Umbilical cord (tissue), 2 donors: ENCODE measurements around the gene LRRC10. TPM values are rescaled to one million over a fixed set of nuclear protein-coding genes. Genes with fewer than 3 reads are reported as not detected.

Experiments
- DNase-seq: peaks from one replicate; pipeline ENCODE4 v3.0.0-alpha.2; 2015; ENCODE audit warnings: low spot score
- total RNA-seq: library from RNA; depleted of rRNA; stranded (reverse); fragments of >200 nt; gene quantifications from one replicate; pipeline ENCODE4 v1.2.3, GENCODE V29; 2014; ENCODE audit warnings: low replicate concordance; ENCODE audit not compliant: insufficient read depth

The LRRC10 gene, protein sequence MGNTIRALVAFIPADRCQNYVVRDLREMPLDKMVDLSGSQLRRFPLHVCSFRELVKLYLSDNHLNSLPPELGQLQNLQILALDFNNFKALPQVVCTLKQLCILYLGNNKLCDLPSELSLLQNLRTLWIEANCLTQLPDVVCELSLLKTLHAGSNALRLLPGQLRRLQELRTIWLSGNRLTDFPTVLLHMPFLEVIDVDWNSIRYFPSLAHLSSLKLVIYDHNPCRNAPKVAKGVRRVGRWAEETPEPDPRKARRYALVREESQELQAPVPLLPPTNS
- total RNA-seq = 0.24 TPM

DNA sequence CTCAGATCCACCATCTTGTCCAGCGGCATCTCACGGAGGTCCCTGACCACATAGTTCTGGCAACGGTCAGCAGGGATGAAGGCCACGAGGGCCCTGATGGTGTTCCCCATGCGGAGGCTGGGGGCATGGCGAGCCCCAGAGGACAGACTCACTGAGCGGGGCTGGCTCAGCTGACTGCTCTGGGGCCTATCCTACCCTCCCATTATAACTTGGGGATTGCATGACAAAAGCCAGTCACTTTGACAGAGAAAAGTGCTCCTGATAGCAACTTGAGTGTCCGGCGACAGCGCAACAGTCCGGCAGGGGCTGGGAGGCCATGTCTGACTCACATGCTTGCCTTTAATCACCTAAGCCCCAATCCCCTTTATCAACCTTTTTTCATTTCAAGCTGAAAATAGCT lies at the start of gene LRRC10:
LRRC10 (minus strand) TSS at position 179 of the 400 bp plus-strand sequence; CDS start at position 110, 69 bp downstream.
- no peak for DNase-seq

GRCh38 chr12:69660164-69660863 lies 49.6 kb upstream of the LRRC10 start:
- no peak for DNase-seq

GRCh38 chr12:69658203-69658602 lies 47.5 kb upstream of the LRRC10 start:
- DNase-seq = no peak

GRCh38 chr12:69657376-69658137 lies 46.9 kb upstream of the LRRC10 start:
- no peak for DNase-seq

DNA sequence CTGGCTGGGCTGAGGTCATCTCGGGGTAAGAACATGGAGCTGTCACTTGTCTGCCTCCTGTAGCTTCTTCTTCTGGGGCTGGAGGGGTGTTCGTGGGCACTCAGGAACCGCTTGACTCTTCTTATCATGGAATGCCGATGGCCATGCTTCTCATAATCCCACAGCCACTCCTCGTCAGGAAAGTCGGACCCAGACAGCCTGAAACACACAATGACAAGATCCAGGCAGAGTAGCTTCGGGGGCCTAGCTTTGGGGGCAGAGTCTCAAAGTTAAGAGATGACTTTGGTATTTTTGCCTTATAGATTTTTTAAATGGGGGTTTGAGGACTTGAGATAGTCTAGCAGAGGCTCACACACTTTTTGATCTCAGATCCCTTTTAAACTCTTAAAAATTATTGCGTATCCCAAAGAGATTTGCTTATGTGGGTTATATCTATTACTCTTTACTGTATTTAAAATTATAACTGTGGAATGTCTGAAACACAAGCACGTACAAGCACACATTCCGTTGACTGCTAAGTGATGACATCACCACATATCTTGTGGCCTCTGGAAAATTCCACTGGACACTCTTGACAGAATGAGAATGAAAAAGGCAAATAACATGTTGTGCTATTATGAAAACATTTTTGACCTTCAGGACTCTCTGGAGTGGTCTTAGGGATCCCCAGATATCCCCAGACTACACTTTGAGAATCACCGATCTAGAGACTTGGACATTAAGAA lies 45.1 kb upstream of the LRRC10 start:
- peak; percentile 95 for DNase-seq

DNA sequence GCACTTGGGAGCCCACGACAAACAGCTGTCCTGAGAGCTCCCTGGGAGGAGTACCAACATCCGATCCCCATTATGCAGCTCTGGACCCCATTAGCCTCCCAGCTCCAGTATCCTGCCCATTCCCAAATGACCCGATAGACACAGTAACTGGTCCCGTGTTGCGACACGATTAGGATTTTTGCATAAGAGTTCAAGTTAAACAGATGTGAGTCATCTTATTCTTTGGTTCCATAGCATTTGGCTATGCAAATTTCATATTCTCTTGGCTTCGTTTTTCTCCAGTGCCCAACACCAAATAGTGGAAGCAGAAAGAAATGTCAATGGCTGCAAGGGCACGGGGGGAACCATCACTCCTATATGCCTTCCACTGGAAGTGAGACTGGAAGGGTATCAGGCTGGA lies 43.0 kb upstream of the LRRC10 start:
- DNase-seq = no peak

GRCh38 chr12:69651922-69652321 lies 41.2 kb upstream of the LRRC10 start:
- no peak for DNase-seq

GRCh38 chr12:69649529-69649928 lies 38.8 kb upstream of the LRRC10 start:
- DNase-seq = no peak

DNA sequence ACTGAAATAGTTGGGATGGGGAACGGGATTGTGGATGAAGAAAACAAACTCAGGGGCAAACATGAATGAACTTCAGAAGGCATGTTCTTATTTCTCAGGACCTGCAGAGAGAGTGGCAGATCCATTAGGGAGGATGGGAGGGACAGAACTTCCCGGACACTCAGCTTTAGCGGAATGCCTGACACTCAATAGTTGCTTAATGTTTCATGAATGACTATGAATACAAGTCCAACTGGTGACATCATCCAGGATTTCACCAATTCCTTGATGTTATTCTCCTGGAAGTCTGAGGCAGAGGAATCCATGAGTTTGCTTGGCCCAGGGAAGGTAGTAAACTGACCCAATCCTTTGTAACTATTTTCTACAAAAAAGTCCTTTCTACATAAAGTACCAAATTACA lies 37.8 kb upstream of the LRRC10 start:
- no peak for DNase-seq

DNA sequence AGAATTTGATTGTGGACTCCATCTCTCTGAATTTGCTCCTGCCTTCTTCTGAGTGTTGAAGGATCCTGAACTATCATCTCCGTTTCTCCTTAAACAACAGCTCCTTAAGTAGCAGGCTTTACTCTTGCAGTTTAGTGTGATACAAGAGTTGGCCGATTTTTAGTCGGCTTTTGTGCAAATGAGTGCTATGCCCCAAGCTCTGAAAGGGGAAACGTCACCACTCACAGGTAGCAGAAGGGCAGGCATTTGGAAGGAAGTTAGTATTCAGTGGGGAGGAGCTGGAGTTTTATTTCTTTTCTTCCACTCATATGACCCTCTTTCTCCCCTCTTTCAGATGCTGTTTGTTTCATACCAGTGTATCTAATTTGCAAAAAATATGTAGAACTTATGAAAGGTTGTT lies 36.5 kb upstream of the LRRC10 start:
- DNase-seq = no peak

DNA sequence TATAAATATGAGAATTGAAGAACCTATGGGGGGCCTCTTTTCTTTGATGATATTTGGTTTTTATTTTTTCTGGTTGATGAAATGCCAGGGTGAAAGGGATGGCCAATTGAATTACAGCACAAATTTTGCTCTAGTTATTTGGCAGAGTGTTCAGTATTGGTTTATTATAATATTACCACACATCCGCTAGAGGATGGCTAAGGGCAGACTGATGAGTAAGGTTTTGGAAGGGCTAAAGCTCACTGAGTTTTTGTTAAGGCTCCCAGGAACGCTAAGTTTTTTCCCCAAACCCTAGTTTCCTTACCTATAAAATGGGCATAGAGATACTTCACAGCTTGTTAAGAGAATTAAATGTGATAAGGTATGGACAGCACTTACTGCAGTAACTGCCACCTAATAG lies 34.3 kb upstream of the LRRC10 start:
- no peak for DNase-seq

GRCh38 chr12:69644511-69644910 lies 33.8 kb upstream of the LRRC10 start:
- DNase-seq = no peak

DNA sequence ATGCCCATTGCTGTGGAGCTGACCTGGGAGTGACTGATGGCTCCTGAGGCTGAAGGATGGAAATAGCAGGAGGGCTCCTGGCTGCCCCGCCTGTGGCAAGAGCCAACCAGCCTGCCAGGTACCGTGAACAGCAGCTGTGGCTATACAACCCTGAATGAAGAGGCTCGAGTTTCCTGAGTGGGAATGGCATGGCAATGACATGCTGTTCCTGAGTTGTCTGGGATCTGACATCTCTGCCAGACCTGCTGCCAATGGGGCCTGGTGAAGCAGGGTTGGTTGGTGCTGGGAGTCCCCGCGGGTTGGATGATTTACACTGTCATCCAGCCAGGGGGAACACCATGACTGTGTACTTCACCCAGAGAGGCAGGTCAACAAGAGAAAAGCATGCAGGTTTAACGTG lies 31.8 kb upstream of the LRRC10 start:
- DNase-seq = no peak

DNA sequence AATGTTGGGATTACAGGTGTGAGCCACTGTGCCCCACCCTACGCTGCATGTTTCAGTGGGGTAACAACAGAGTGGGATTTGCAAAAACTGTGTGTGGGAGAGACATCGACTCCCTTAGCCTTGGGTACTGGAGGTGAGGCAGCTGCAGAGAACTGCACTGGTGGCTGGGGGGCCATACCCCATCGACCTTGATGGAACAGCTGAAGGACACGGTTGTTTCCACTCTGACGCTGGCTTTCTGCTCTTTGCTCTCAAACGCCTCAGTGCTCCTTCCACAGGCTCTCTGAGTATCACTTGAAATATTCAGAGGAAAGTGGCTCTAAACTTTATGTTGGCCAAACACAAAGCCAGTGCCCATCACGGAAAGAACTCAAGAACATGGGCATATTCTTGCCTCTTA lies 30.8 kb upstream of the LRRC10 start:
- no peak for DNase-seq

DNA sequence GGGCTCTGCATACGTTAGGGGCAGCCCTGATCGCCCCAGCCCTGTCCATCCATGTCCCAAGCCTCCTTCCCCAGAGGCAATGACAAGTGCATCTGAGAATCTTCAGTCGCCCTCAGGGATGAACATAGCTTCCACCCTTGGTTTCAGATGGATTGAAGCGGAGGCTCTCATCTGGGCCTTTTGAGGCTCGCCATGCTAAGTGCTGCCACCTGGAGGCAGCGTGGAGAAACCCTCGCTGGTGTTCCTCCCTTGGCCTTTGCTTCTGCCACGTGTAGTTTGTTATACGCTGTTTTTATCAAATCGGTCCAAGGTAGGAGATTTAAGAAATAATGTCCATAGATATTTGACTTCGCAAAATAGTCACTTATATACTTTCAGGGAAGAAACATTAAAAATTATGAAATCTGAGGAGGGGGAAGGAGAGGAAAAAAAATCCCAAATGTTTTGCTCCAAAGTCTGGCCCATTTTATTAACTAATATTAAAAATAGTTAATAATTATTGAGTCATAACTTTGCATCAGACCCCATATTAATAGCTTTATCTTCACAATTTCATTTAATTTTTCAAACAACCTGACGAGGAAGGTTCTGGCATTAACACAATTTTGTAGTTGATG lies 28.8 kb upstream of the LRRC10 start:
- DNase-seq = peak; percentile 55

- DNase-seq = no peak
Observed at GRCh38 chr12:69633061-69633460, 22.4 kb upstream of the LRRC10 start.

GRCh38 chr12:69630191-69630590 lies 19.5 kb upstream of the LRRC10 start:
- DNase-seq = no peak

- no peak for DNase-seq
Observed at GRCh38 chr12:69627501-69627900, 16.8 kb upstream of the LRRC10 start.

DNA sequence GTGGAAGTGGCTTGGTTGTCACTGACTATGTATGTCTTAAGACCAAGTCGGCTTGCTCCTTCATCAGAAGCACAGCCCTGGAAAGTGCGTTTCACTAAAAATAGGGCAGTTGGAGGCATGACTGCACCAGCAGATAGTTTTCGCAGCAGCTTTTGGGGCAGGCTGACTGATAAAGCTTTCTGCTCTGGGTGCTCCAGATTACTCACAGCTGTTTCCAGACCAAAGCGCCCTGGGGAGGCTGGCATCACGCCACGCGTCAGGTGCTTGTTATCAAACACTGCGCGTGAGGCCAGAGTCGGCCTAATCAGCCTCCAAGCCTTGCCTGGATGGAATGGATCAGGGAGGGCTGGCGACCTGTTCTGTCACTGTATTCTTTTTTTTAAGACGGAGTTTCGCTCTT lies 13.3 kb upstream of the LRRC10 start:
- DNase-seq = peak; percentile 4

DNA sequence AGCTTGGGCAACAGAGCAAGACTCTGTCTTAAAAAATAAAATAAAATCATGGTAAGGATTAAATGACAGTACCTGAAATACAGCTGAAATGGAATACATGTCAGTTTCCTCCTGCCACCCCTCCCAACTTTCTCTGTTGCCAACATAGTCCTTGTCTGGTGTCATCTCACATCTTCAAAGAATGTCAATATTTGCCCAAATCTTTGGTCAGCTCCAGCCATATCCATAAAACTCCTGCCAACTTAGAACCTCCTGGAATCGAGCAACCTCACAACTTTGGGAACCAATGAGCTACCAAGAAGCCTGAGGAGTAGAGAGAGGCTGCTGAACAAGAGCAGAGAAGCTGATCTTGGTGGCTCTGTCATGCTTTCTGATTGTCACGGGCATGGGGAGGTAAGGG lies 10.8 kb upstream of the LRRC10 start:
- no peak for DNase-seq

DNA sequence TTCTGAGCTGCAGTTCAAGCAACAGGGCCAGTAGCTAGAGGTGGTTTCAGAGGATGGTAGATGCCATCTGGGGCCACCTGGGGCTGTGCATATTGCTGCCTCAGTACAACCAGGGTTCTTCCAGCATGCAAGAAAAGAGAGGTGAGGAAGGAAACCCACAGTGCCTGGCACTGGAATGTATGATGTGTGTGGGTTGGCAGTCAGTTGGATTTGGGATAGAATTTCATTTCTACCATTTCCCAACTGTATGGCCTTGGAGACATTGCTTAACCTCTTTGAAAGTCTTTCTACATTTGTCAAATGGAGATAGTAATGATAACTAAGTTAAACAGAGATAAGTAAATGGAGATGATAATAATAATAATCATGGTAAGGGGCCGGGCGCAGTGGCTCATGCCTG lies 10.2 kb upstream of the LRRC10 start:
- DNase-seq = no peak
